ENCODE results near the gene CNTN4. TPM values are rescaled to one million over a fixed set of nuclear protein-coding genes. Genes with fewer than 3 reads are reported as not detected.

CNTN4 gene
- total and polyA plus RNA-seq, 2 donors (not counting 3 experiments of a cell fraction or from before 2014, with no cell fraction given) = not detected

DNA sequence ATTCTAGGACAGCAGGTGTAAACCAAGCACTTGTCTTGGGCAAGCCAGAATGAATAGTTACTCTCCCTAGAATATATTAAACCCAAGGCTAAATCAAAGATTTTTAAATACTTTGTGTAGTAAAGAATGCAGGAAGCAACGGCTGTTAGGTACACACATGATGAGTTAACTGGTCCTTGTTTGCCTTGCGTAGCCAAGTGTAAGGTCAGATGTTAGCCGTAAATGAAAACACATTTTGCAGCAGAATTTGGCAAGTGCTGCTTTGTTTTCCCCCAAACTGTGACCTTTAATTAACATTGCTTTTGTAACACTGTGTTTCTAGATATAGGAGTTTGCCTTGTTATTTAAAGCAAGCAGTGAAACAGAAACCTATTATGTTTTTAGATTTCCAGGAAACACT is 642.9 kb downstream of the CNTN4 start:
- FAIRE-seq (no peak), DNase-seq (ENCODE audit: low read depth, low spot score) (no peak)
- Histone ChIP-seq H3K27ac (ENCODE audit: insufficient read depth, low read depth, low read length) (no peak overlapping the region), H3K9me3 (replicated peaks; ENCODE audit: control insufficient read depth, insufficient read depth, low read length) (no peaks in the 10 kb centered on the region), H3K4me1 (ENCODE audit: control insufficient read depth, extremely low read depth, insufficient read depth, low read length) (no peaks in the 10 kb centered on the region), H4K20me1 (replicated peaks; ENCODE audit: control insufficient read depth, extremely low read depth, insufficient read depth, low read length) (no peaks in the 10 kb centered on the region), H3K4me3 (replicated peaks in 1 of 3; ENCODE audit: insufficient read depth in 1 of 3, low read depth in 1 of 3, low read length in 3 of 3) (no peak overlapping the region), H3K9me1 (replicated peaks; ENCODE audit: control insufficient read depth, extremely low read depth, insufficient read depth, low read length) (no peaks in the 10 kb centered on the region), H3K79me2 (ENCODE audit: control insufficient read depth, insufficient read depth, low read length) (no peaks in the 10 kb centered on the region), H2AFZ (ENCODE audit: low read depth, low read length) (no peak overlapping the region), H3K9ac (replicated peaks; ENCODE audit: extremely low read depth, insufficient read depth, low read length) (no peak overlapping the region), H3K4me2 (ENCODE audit: insufficient read depth, low read length) (no peak overlapping the region), H3K27me3 (ENCODE audit: control insufficient read depth in 2 of 2, insufficient read depth in 2 of 2, low read length in 2 of 2) (no peaks in the 10 kb centered on the region), H3K36me3 (ENCODE audit: control insufficient read depth in 2 of 2, extremely low read depth in 1 of 2, insufficient read depth in 2 of 2, low read length in 2 of 2) (no peaks in the 10 kb centered on the region)
- POLR2A ChIA-PET = no interaction called here
- TF ChIP-seq CTCF (IDR thresholded peaks at IDR 0.05; ENCODE audit: extremely low read depth in 1 of 2, insufficient read depth in 1 of 2, low read depth in 1 of 2, low read length in 2 of 2) (no peak), FOS (IDR thresholded peaks at IDR 0.05; ENCODE audit: borderline replicate concordance, insufficient read depth, low read length) (no peak), JUN (IDR thresholded peaks at IDR 0.05; ENCODE audit: borderline replicate concordance, insufficient read depth, insufficient read length, low read depth) (no peak), POLR2AphosphoS5 (IDR thresholded peaks at IDR 0.05; ENCODE audit: insufficient read depth, low read depth, low read length) (no peak), MYC (IDR thresholded peaks at IDR 0.05; ENCODE audit: low read depth, low read length) (no peak), GATA2 (IDR thresholded peaks at IDR 0.05; ENCODE audit: insufficient read depth, insufficient read length, low read depth, low read length) (no peak), EZH2 (IDR thresholded peaks at IDR 0.05; ENCODE audit: borderline replicate concordance, low read depth, low read length, severe bottlenecking) (no peak), MAX (IDR thresholded peaks at IDR 0.05; ENCODE audit: insufficient read depth, insufficient read length) (no peak), POLR2A (IDR thresholded peaks at IDR 0.05; ENCODE audit: low read depth, low read length) (no peak)
- dilution Hi-C loops (cut with MboI; ENCODE audit: extremely low pct_ligation_motif_present, low sequenced_read_pairs) = no loop called here
- no TSS peak for BruUV-seq (replicated peaks)
- intact Hi-C loops (cut with micrococcal nuclease) = no loop called here
- CTCF ChIA-PET = no interaction called here

All from endothelial cell of umbilical vein (primary cell).